Prostate gland (tissue), 2 donors: ENCODE data around the gene NR6A1. TPM values are rescaled to one million over a fixed set of nuclear protein-coding genes. Genes with fewer than 3 reads are reported as not detected.

Source experiments
- DNase-seq: peaks from one replicate; pipeline ENCODE4 v3.0.0-alpha.2; 2019; ENCODE audit warnings: low spot score
- H3K27ac ChIP-seq, 2 donors: fragments of 200-600 bp; sonication (generic); 2 replicates each; pipeline ENCODE4 v1.5.1; 2017 to 2019
- H3K27me3 ChIP-seq: fragments of 200-600 bp; sonication (generic); replicated peaks from 2 replicates; pipeline ENCODE4 v1.5.1; 2019; ENCODE audit not compliant: insufficient read depth
- H3K36me3 ChIP-seq, 2 donors: fragments of 200-600 bp; sonication (generic); 1 replicate in 1 of 2; 2 replicates in 1 of 2; pipeline versions ENCODE4 v1.5.1 to v1.8.1; 2017 to 2019
- H3K4me1 ChIP-seq: fragments of 200-600 bp; sonication (generic); replicated peaks from 2 replicates; pipeline ENCODE4 v1.5.1; 2019
- H3K4me3 ChIP-seq, 2 donors: fragments of 200-600 bp; sonication (generic); 2 replicates each; pipeline ENCODE4 v1.5.1; 2017 to 2019
- H3K9me3 ChIP-seq: fragments of 200-600 bp; sonication (generic); 2 replicates; pipeline ENCODE4 v1.5.1; 2017
- POLR2A ChIP-seq: fragments of 450-650 bp; IDR thresholded peaks from one replicate; pipeline ENCODE4 v1.6.1; 2016; ENCODE audit warnings: antibody characterized with exemption, mild to moderate bottlenecking
- POLR2AphosphoS5 ChIP-seq: sonication (generic); formaldehyde crosslinking; IDR thresholded peaks from one replicate; pipeline ENCODE4 v1.6.1; 2017; ENCODE audit warnings: antibody characterized with exemption
- WGBS: methylation state at CpG from one replicate; pipeline ENCODE4 v1.1.5; 2018; 5-methylcytosine and 5-hydroxymethylcytosine counted together
- intact Hi-C: fragments of 100-400 bp; cut with DNase I; formaldehyde crosslinking; loops from one replicate; pipeline ENCODE4 v1.14.2; 2022
- total RNA-seq, 2 donors: library from RNA; depleted of rRNA; stranded (reverse); fragments of >200 nt; gene quantifications; one replicate each; pipeline ENCODE4 v1.1.0, GENCODE V29; 2016
- TF ChIP-seq, protein P1 (sequence below), 4 experiments: fragments of 200-600 bp in 2 of 4; fragments of 450-650 bp in 2 of 4; sonication (generic) in 2 of 4; IDR thresholded peaks; 1 replicate in 3 of 4; 2 replicates in 1 of 4; pipeline ENCODE4 v1.5.1; 2016 to 2019; ENCODE audit warnings: antibody characterized with exemption in 4 of 4, mild to moderate bottlenecking in 2 of 4, moderate library complexity in 2 of 4

Gene NR6A1
- total RNA-seq, 2 donors from 2014 or later: 1.3 to 53.7 TPM

GRCh38 chr9:124595743-124596142 lies 175.4 kb downstream of the NR6A1 start:
- WGBS: 85% methylated on average over 7 of the region's 7 CpGs
- no peak overlapping the region for H3K27ac ChIP-seq
- TF ChIP-seq, protein P1, sequence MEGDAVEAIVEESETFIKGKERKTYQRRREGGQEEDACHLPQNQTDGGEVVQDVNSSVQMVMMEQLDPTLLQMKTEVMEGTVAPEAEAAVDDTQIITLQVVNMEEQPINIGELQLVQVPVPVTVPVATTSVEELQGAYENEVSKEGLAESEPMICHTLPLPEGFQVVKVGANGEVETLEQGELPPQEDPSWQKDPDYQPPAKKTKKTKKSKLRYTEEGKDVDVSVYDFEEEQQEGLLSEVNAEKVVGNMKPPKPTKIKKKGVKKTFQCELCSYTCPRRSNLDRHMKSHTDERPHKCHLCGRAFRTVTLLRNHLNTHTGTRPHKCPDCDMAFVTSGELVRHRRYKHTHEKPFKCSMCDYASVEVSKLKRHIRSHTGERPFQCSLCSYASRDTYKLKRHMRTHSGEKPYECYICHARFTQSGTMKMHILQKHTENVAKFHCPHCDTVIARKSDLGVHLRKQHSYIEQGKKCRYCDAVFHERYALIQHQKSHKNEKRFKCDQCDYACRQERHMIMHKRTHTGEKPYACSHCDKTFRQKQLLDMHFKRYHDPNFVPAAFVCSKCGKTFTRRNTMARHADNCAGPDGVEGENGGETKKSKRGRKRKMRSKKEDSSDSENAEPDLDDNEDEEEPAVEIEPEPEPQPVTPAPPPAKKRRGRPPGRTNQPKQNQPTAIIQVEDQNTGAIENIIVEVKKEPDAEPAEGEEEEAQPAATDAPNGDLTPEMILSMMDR (IDR thresholded peaks at IDR 0.05): no peak
- TF ChIP-seq POLR2AphosphoS5 (no peak), POLR2A (no peak)
- no peaks in the 10 kb centered on the region for H3K4me1 ChIP-seq
- no peak for DNase-seq
- H3K36me3 ChIP-seq: no peaks in the 10 kb centered on the region
- no peaks in the 10 kb centered on the region for H3K27me3 ChIP-seq
- H3K4me3 ChIP-seq: no peak overlapping the region
- H3K9me3 ChIP-seq: no peaks in the 10 kb centered on the region
- intact Hi-C loops: no loop called here

DNA sequence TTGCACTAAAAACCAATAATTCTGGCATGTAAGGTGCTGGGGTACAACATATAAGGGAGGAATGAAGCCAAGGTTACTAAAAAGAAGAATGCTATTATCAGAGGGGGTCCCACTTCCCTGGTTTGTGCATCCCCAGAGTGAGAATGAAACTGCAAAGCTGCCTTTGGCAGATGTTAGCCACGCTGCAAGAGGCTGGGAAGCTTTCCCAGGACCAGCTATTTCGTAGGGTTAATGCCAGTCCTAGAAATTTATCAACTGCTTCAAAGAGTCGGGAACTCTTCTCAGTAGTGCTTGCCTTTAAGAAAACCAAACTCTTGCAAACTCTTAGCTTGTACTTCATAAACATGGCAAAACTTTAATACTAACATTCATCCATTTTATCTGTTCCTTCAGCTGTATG lies 176.4 kb downstream of the NR6A1 start:
- H3K4me3 ChIP-seq: no peak overlapping the region
- no peaks in the 10 kb centered on the region for H3K36me3 ChIP-seq
- DNase-seq: no peak
- H3K27ac ChIP-seq: no peak overlapping the region
- intact Hi-C loops: no loop called here
- TF ChIP-seq POLR2A (no peak), POLR2AphosphoS5 (no peak)
- TF ChIP-seq, protein P1 (IDR thresholded peaks at IDR 0.05): no peak
- H3K9me3 ChIP-seq: no peaks in the 10 kb centered on the region
- no peaks in the 10 kb centered on the region for H3K4me1 ChIP-seq
- no peaks in the 10 kb centered on the region for H3K27me3 ChIP-seq
- 27% methylated on average over 3 of the region's 3 CpGs for WGBS

DNA sequence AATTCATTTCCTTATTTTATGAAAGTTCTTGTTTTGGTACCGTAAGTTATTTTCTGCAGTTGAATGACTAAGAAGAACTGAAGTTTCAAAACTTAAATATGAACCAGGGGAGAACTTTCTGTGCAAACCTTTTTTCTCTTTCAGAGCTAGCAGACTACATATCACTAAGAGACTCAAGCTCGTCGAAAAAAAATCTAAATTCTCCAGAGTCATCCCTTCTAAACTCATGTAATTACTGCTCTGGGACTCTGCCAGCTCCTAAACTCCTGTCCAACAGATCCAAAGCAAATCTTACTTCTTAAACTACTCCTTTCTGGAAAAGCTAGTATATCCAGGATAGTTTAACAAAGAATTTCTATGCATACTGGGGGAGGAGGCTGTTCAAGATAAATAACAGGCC lies 176.9 kb downstream of the NR6A1 start:
- whole genome bisulfite sequencing: 30% methylated on average over 3 of the region's 3 CpGs
- no peaks in the 10 kb centered on the region for H3K9me3 ChIP-seq
- no peak overlapping the region for H3K27ac ChIP-seq
- no peak for DNase-seq
- intact Hi-C loops: no loop called here
- no peak overlapping the region for H3K4me3 ChIP-seq
- H3K27me3 ChIP-seq: no peaks in the 10 kb centered on the region
- H3K36me3 ChIP-seq: no peaks in the 10 kb centered on the region
- H3K4me1 ChIP-seq: no peaks in the 10 kb centered on the region
- TF ChIP-seq, protein P1 (IDR thresholded peaks at IDR 0.05): no peak
- TF ChIP-seq POLR2A (no peak), POLR2AphosphoS5 (no peak)

DNA sequence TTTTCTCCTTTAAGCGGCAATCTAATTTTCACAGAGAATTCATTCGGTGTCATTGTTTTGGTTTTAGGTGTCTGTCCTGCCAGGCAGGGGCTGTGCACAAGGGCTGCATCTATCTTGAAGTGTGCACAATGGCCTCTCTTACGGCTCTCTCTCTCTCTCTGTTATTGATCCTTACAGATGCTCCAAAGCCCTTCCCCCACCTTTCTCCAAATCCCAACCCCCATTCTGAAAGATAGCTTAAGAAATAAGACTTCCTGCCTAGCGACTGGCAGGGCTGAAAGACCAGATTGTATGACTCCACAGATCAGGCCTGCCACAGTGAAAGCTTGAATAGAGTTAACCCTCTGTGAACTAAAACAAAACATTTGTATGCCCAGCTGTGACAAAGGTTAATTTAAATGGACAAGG lies 177.5 kb downstream of the NR6A1 start:
- H3K4me1 ChIP-seq: no peaks in the 10 kb centered on the region
- WGBS: 40% methylated on average over 4 of the region's 4 CpGs
- intact Hi-C loops: no loop called here
- TF ChIP-seq POLR2AphosphoS5 (no peak), POLR2A (no peak)
- TF ChIP-seq, protein P1 (IDR thresholded peaks at IDR 0.05): no peak
- no peaks in the 10 kb centered on the region for H3K36me3 ChIP-seq
- no peak for DNase-seq
- H3K27me3 ChIP-seq: no peaks in the 10 kb centered on the region
- no peak overlapping the region for H3K4me3 ChIP-seq
- no peaks in the 10 kb centered on the region for H3K9me3 ChIP-seq
- no peak overlapping the region for H3K27ac ChIP-seq

- 79% methylated on average over 3 of the region's 3 CpGs for WGBS
- intact Hi-C loops: no loop called here
- H3K36me3 ChIP-seq: no peaks in the 10 kb centered on the region
- no peaks in the 10 kb centered on the region for H3K27me3 ChIP-seq
- no peak overlapping the region for H3K27ac ChIP-seq
- DNase-seq: no peak
- no peak overlapping the region for H3K4me3 ChIP-seq
- H3K4me1 ChIP-seq: no peaks in the 10 kb centered on the region
- TF ChIP-seq, protein P1 (IDR thresholded peaks at IDR 0.05): no peak
- TF ChIP-seq POLR2A: no peak
- TF ChIP-seq POLR2AphosphoS5: no peak
- H3K9me3 ChIP-seq: no peaks in the 10 kb centered on the region
Measured at GRCh38 chr9:124593200-124593599, 177.9 kb downstream of the NR6A1 start.
